Immature natural killer cell (primary cell): ENCODE measurements around the gene SOS2. TPM values are rescaled to one million over a fixed set of nuclear protein-coding genes. Genes with fewer than 3 reads are reported as not detected.

Experiments used
- polyA plus RNA-seq, 3 donors: library from polyadenylated mRNA; unstranded; fragments of 300-500 nt; fragmentation: Illumina TruSeq; gene quantifications; one replicate each; pipeline ENCODE4 v1.2.3, GENCODE V29; 2021

The SOS2 gene
- polyA plus RNA-seq, 3 donors from 2014 or later: 13.8 to 15.5 (median 14.3) TPM

Other genes with a start within 250 kb of the SOS2 start
- 10 to 100 TPM in 2 of 3 donors, 1 to 10 TPM in 1; 7.8 to 19.2 (median 14.4) TPM for gene VCPKMT, start 115.0 kb downstream of the SOS2 start, polyA plus RNA-seq
- gene L2HGDH, start 80.7 kb upstream of the SOS2 start, polyA plus RNA-seq: 1 to 10 TPM; 2.4 to 6.4 (median 3.5) TPM
- 10 to 100 TPM; 13.6 to 20.9 (median 20.0) TPM for gene DMAC2L, start 80.7 kb upstream of the SOS2 start, polyA plus RNA-seq
- 1 to 10 TPM; 3.6 to 9.9 (median 5.4) TPM for gene CDKL1, start 165.3 kb upstream of the SOS2 start, polyA plus RNA-seq